ENCODE measurements around the gene PRKCH. TPM values are rescaled to one million over a fixed set of nuclear protein-coding genes. Genes with fewer than 3 reads are reported as not detected.

The PRKCH gene
- 10 to 100 TPM; 29.5 to 47.5 (median 45.7) TPM for polyA plus RNA-seq (ENCODE audit: insufficient read depth in 1 of 5, insufficient read length in 5 of 5, low replicate concordance in 1 of 5)
- long read RNA-seq, donor 1, transcript PRKCH-201 (14 exons, 3,582 nt), result major isoform, 13 of 22 reads
- long read RNA-seq, donor 1, partial matches to known transcripts, result 9 of 22 reads
- long read RNA-seq, donor 1, other reads (novel, unspliced or antisense), result 0 of 22 reads
- long read RNA-seq, donor 2, transcript PRKCH-201 (14 exons, 3,582 nt), result major isoform, 7 of 7 reads
- long read RNA-seq, donor 2, partial matches to known transcripts, result 0 of 7 reads
- long read RNA-seq, donor 2, other reads (novel, unspliced or antisense), result 0 of 7 reads
- long read RNA-seq, donor 3, transcript PRKCH-201 (14 exons, 3,582 nt), result major isoform, 7 of 7 reads
- long read RNA-seq, donor 3, partial matches to known transcripts, result 0 of 7 reads
- long read RNA-seq, donor 3, other reads (novel, unspliced or antisense), result 0 of 7 reads
- long read RNA-seq, donor 4, transcript PRKCH-201 (14 exons, 3,582 nt), result major isoform, 5 of 13 reads
- long read RNA-seq, donor 4, partial matches to known transcripts, result 8 of 13 reads
- long read RNA-seq, donor 4, other reads (novel, unspliced or antisense), result 0 of 13 reads
- long read RNA-seq, donor 5, transcript PRKCH-201 (14 exons, 3,582 nt), result major isoform, 5 of 14 reads
- long read RNA-seq, donor 5, partial matches to known transcripts, result 9 of 14 reads
- long read RNA-seq, donor 5, other reads (novel, unspliced or antisense), result 0 of 14 reads
- long read RNA-seq, donor 6, transcript PRKCH-201 (14 exons, 3,582 nt), result major isoform, 8 of 8 reads
- long read RNA-seq, donor 6, partial matches to known transcripts, result 0 of 8 reads
- long read RNA-seq, donor 6, other reads (novel, unspliced or antisense), result 0 of 8 reads
- long read RNA-seq, donor 7, transcript PRKCH-201 (14 exons, 3,582 nt), result major isoform, 9 of 9 reads
- long read RNA-seq, donor 7, partial matches to known transcripts, result 0 of 9 reads
- long read RNA-seq, donor 7, other reads (novel, unspliced or antisense), result 0 of 9 reads
- long read RNA-seq, donor 8, partial matches to known transcripts, result 0 of 3 reads
- long read RNA-seq, donor 8, other reads (novel, unspliced or antisense), result 0 of 3 reads

DNA sequence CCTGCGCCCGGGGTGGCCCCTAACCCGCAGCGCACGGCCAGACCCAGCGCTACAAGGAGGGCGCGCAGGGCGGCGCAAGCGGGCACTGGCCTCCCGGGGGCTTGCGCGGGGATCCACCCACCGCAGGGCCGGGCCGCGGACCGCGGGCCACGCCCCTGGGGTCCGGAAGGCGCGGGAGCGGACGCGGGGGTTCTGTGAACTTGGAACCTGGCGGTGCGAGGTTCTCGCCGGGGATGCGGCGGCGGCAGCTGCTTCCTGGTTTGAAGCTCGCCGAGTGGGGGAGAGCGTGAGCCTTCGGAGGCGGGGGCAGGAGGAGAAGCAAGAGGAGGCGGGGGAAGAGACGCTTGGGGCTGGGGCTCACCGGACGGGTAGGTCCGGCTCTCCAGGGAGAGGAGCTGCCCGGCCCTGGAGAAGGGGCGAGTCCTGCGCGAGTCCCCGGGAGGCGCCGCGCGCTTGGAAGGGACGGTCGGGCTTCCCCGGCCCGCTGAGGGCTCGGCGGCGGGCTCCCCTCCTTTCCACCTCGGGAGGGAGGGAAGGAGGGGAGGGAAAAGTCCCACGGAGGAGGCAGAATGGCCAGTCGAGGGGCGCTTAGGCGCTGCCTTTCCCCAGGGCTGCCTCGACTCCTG, at the start of gene PRKCH:
PRKCH (plus strand) TSS at position 195 of the 626 bp plus-strand sequence. CDS start 523 bp downstream, outside the sequence.
- DNase-seq, result peak; percentile 67 to 68

DNA sequence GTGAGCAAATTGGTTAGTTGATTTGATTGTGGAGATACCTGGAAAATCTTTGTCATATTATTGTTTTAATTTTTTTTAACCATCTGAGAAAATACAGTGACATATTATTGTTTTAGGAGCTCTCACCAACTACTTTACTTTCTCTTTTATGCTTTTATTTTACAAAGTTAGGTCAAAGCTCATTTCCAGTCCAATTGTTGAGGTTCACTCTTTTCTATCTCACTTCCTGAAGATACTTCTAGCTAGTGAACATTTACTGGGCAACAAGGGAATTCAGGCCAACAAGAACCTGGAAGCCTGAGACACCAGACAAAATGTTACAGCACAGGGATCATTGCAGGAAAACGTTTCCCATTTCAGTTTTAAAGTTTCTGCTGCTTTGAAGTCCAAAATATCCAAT, 44.1 kb upstream of the PRKCH start:
- DNase-seq, result no peak

DNA sequence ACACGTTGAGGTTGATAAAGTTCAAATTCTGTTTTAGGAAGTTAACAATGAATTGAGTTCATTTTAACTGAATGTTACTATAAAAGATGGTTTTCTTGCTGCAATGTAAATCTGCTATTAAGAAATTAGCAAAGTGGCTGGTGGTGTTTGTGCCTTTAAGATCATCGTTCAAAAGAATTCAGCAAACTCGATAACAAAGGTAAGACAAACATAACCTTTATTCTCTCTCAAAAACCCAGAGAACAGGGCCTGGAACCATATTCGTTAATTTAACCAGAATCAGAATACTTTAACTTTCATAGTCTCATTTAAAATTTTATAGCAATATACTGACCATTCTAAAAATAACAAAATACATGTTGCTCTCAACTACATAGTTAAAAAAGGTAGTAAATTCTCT, 43.6 kb upstream of the PRKCH start:
- DNase-seq, result no peak

DNA sequence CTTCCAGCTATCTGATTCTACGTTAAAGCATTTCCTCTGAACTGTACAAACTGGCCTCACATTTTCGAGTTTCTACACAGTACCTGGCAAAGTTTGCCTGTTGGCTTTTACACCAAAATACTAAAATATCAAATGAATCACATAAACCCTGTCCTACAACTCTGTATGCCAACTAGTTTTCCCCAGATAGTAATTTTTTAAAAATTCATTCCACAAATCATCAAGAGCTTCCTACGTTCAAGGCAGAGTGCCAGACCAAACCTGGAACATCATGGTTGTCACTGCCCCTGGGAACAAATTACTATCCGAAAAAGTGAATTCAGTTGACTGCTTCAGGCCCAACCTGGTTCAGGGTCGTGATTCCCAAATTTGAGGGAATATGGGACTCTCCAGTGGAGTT, 42.3 kb upstream of the PRKCH start:
- no peak for DNase-seq

DNA sequence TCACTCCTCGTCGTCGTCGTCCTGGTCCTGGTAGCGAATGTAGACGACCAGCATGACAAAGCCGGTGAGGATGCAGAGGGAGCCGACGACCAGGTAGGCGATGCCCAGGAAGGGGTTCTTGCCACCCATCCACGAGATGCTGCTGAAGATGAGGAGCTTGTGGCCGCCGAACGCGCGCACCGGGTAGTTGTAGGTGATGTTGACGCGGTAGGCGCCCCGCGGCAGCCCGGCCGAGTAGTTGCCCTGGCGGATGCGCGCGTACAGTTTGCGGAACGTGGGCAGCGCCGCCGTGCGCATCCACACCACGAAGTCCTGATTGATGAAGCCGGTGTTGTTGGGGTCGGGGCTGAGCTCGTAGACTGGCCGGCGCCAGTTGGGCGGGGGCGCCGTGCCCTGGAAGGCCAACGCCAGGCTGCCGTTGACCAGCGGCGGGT, 41.3 kb upstream of the PRKCH start:
- DNase-seq, result peak in 1 of 2 donors; percentile 26

DNA sequence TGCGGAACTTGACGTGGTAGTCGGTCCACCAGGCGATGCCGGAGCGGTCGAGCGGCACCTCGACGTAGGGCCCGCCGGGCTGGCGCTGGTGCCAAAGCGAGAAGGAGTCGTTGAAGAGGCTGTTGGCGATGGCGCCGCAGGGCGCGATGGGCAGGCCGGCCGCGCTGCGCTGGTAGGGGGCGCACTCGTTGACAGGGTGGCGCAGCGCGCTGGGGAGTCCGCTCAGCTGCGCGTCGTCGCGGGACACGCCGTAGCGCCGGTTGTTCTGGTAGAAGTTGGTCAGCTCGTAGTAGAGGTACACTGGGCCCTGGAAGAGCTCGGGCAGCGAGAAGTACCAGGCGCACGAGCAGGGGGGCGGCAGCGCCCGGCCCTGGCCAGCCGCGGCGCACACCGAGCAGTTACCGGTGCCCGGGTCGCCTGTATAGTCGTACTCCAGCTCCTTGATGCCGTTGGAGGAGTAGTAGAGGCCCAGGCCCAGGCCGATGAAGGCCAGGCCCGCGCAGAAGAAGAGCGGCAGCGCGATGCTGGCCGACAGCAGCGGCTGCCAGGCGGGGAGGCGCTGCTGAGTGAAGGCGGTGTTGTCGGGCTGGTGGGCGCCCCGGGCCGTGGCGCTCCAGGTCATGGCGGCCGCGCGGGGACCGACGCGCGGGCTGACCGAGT, 40.7 kb upstream of the PRKCH start:
- peak; percentile 65 to 75 for DNase-seq

DNA sequence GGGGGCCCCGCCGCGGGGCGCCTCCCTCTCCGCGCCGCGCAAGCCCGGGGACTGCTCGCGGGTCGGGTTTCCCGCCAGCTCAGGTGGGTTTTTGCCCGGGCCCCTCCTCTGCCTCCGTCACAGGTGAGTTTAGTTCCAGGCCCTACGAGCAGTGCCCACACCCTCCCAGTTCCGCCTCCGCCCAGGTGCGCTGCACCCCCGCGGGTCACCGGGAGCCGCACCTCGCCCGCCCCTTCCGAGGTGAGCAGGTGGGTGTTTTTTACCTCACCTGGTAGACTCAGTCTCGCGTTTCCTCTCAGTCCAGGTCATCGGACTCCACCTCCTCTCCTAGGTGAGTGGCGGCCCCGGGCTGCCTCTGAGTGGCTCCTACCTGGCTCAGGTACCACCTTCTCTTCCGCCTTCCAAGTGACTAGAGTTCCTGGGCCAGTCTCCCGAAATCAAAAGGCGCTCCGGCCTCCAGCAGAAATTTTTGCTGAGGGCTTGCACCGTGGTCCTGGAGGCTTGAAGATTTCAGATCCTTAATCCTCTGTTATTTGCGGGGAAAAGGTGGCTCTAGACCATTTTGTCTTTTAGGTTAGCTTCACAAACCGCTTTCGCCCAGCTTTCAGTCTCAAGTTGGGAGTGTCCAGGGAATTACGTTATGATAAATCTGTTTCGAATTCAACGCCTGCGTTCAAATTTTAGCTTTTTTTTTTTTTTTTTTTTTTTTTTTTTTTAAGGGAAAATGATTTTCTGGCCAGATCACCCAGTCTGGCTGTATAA, 40.0 kb upstream of the PRKCH start, which contains the start of gene TMEM30B:
TMEM30B (minus strand) TSS at position 153 of the 762 bp plus-strand sequence. CDS start 191 bp downstream, outside the sequence.
- peak; percentile 65 for DNase-seq

DNA sequence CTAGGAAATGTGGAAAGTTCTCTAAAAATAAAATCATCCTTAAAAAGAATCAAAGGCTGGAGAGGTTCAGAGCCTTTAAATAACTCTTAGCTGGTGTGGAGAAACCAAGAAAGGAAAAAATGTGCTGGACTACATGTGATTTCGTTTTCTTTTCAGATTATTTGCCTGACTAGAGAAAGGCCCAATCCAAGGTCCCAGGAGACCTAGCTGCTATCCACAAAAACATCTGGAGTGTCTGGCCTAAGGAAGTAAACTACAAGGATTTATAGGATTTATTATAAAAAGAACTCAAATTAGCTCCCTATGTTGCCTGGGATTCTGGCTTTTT, 39.5 kb upstream of the PRKCH start:
- DNase-seq, result no peak

DNA sequence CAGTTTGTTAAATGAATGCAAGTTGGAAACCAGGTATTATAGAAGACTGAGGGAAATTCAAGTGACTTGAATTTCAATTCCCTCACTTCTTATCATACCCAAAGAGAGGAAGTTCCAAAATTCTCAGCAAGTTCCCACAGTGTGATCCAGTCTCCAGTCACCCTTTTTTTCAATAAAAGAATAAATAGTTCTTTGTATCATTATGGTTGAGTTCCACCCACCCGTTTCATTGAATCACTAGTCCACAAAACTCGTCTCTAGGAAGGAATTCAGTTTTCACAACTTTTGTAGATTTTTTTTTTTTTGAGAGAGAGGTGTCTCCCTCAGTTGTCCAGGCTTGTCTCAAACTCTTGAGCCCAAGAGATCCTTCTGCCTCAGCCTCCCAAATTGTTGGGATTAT, 38.6 kb upstream of the PRKCH start:
- no peak for DNase-seq

DNA sequence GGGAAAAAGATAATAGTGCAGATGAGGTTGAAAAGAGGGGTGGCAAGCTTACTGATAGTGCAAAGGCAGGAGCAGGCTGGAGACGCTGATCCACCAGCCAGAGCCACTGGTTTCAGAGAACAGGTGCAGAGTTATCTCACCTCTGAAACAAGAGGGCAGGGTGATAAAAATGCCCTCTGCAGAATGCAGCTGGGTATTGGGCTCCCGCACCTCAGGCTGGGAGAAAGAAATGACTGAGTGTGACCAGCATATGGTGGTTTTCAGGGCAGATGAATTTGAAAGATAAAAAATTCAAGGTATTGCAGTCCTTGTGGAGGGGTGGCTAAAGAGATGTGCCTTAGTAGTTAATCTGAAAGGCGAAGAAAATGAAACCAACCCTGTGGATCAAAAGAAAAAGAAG, 37.4 kb upstream of the PRKCH start:
- no peak for DNase-seq

DNA sequence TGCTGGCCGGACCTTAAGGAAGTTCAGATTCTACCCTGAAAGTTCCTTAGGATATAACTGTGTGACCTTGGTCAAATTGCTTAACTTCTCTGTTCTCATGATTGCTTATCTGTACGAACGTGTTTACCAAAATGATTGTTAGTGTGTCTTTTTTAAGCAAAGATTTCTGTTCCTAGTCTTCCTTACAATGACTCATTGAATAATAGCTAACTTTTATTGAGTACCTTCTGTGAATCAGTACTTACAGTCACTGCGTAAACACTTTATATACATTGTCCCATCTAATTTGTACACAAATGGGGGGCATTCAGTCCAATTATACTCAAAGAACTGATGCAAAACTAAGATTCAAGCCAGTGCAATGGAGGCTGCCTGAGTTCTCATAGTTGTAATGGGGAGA, 36.0 kb upstream of the PRKCH start:
- no peak for DNase-seq

DNA sequence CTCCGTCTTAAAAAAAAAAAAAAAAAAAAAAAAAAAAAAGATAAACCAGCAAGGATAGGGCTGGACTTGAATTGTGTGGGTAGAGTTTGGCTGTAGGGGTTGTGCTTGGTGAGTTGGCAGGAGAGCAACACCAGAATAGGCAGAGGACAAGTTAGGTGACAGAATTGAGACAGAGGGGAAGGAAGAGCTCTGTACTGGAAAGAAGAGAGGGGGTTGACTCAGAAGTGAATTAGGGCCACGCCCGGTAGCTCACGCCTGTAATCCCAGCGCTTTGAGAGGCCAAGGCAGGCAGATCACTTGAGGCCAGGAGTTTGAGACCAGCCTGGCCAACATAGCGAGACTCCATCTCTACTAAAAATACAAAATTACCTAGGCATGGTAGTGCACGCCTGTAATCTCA, 34.2 kb upstream of the PRKCH start:
- DNase-seq, result no peak

DNA sequence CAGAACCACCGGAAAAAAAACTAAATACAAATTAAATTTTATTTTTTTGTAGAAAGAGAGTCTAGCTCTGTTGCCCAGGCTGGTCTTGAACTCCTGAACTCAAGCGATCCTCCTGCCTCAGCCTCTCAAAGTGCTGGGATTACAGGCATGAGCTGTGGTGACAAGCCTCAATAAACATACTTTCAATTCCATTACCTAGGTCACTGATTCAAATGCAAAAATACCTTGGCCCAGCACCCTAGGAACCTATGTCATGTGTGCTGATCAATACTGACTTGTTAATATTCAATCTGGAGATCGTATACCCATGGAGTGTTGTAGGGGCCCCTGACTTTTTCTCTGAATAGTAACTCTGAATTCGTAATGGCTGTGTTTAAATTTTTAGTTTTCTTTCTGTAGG, 33.2 kb upstream of the PRKCH start:
- no peak for DNase-seq

DNA sequence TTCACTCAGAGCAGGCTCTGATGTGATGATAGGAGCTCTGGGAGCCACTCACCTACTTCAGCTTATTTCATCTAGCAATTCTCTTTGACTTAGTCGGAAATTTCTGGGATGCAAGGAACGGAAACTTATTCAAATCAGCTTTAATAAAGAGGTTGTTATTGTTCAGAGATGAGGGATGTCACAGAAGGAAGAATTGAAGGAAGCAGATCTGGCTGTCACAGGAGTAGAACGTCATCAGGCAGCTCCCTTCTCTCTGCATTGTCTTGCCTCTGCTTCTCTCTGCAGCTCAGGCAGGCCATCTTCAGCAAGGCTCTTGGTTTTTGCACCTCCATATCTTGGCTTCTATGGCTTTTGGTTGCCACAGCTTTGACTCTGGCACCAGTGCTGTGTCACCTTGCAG, 32.7 kb upstream of the PRKCH start:
- DNase-seq, result no peak

DNA sequence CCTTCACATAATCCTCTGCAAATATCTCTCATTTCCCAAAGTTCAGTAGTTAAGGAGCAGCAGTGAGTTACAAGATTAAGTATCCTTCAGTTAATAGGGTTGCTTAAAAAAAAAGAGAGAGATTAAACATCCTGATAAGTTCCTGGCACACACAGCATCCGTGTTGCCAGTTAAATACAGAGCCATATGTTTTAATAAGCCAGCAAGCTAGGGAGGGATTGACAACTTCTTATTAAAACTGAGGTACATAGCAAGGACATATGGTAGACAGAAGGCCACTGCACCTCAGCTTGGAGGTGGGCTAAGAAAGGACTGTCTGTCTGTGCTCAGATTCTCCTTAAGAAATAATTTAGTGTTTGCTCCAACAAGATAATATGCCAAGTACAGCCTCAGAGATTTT, 30.7 kb upstream of the PRKCH start:
- no peak for DNase-seq

DNA sequence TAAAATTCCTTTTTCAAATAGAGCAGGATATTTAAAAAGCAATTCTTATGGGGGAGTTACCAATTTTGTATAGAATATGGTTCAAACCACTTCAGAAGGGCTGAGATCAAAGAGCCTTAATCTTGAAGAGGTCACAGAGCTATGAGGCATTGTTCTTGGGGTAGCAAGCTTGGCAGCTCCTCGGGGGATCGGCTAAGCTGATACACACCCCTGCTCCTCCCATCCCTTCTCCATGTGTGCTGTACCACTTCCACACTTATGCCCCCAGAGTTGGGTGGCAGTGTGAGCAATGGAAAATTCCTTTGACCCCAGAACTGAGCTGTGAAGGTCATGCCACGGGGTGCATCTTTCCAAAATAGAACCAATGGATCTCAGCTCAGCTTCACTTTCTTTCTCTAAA, 25.2 kb upstream of the PRKCH start:
- DNase-seq, result no peak

DNA sequence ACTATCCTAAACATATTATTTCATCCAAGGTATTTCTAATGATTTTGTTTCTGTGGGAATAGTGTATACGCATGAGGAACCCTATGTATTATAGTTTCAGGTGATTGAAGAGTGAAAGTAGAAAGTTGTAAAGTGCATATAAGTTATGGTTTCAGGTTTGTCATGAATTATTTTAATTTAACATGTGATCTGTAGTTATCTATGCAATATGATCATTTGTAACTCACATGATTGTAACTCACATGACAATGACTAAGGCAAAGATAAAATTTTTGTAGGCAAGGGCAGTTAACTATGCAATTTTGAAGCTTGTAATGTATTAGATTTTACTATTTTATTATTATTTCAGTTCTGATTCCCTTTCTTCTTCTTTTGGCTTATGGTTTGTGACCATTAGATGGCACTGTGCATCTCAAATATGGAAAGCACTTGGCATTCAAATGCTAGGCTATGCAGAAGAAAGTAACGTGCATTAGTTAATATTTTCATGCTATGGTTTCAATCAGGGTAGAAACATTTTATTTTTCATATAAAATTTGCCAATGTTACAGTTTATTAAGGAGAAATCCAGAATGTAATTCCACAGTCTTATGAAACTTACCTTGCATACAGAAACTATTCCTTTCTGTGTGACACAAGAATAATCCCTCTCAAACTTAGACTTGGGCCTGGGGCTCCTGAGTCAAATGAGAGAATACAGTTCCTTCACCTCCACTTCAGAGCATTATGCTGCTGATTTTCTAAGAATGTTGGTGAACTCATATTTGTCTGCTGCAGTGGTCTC, 24.5 kb upstream of the PRKCH start:
- peak in 1 of 2 donors; percentile 30 for DNase-seq

DNA sequence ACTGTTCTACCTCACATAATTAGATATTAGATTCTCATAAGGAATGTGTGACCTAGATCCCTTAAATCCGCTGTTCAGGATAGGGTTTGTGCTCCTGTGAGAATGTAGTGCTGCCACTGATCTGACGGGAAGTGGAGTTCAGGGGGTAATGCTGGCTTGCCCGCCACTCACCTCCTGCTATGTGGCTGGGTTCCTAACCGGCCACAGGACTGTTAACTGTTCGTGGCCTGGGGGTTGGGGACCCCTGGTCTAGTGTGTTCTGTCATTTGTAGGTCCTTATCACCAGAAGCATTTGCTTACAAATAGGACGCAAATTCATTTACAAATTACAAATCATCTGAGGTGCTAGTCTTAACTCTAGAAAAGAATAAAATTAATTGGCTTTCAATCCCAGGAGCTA, 23.8 kb upstream of the PRKCH start:
- DNase-seq, result no peak

DNA sequence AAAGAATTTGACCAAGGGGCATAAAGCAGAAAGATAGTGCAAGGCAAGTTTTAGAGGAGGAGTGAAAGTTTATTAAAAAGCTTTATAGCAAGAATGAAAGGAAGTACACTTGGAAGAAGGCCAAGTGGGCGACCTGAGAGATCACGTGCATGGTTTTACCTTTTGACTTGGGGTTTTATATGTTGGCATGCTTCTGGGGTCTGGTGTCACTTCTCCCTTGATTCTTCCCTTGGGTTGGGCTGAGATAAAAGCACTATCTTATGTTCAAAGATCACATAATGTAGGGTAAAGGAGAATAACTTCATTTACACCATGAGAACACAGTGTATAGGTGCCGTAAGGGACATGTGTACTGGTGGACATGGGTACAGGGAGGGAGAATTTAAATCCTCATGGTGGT, 22.6 kb upstream of the PRKCH start:
- DNase-seq, result no peak

DNA sequence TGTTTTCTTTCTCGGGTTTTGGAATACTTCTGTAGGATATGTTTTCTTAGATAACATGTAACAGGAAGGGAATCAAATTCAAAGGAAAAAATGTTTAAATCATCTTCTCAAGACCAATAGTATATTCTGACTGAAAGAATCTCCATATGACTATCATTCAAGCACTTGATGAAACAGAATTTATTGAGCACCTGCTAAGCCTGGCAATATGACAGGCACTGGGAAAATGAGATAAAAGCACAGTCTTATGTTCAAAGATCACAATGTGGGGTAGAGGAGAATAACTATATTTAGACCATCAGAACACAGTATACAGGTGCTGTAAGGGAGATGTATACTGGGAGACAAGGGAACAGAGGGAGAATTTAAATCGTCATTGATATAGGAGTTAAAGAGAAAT, 21.2 kb upstream of the PRKCH start:
- no peak for DNase-seq
